HUES64 (cell line): ENCODE data around the gene DENND2D.

Experiments used
- H3K27ac ChIP-seq: 2 replicates; pipeline ENCODE4 v1.7.0; 2013; ENCODE audit warnings: low read depth, low read length, inconsistent platforms
- H3K27me3 ChIP-seq: 2 replicates; pipeline ENCODE4 v1.6.1; 2013; ENCODE audit warnings: mild to moderate bottlenecking, low read length; ENCODE audit not compliant: insufficient read depth
- H3K36me3 ChIP-seq: 2 replicates; pipeline ENCODE4 v1.6.1; 2013; ENCODE audit warnings: mild to moderate bottlenecking, low read length; ENCODE audit not compliant: insufficient read depth
- H3K4me1 ChIP-seq: 2 replicates; pipeline ENCODE4 v1.6.1; 2013; ENCODE audit warnings: mild to moderate bottlenecking, low read length, moderate library complexity; ENCODE audit not compliant: insufficient read depth
- H3K4me3 ChIP-seq: 2 replicates; pipeline ENCODE4 v1.5.1; 2013; ENCODE audit warnings: mild to moderate bottlenecking, low read length, moderate library complexity
- H3K9ac ChIP-seq: 2 replicates; pipeline ENCODE4 v1.6.1; 2013; ENCODE audit warnings: mild to moderate bottlenecking, low read depth, low read length
- H3K9me3 ChIP-seq: 2 replicates; pipeline ENCODE4 v1.6.1; 2013; ENCODE audit warnings: low read depth, low read length; ENCODE audit not compliant: insufficient read depth
- WGBS: fragments of 150-250, 120-280 bp; methylation state at CpG from one replicate; pipeline ENCODE4 v1.1.7; 2013; ENCODE audit warnings: missing lambda C conversion rate; 5-methylcytosine and 5-hydroxymethylcytosine counted together

Gene DENND2D

GRCh38 chr1:111162488-111162880 lies 38.0 kb downstream of the DENND2D start:
- H3K9ac ChIP-seq, result no peak overlapping the region

GRCh38 chr1:111161843-111162487 lies 38.5 kb downstream of the DENND2D start:
- Histone ChIP-seq H3K4me1 (no peaks in the 10 kb centered on the region), H3K9ac (no peak overlapping the region), H3K9me3 (no peaks in the 10 kb centered on the region), H3K27ac (no peak overlapping the region), H3K4me3 (no peak overlapping the region), H3K27me3 (no peaks in the 10 kb centered on the region), H3K36me3 (peaks cover 77% of the 10 kb centered on the region)
- 71% methylated on average over 1 of the region's 1 CpG for WGBS

More at GRCh38 chr1:111162488-111162880, 38.0 kb downstream of the DENND2D start:
- WGBS, result 95% methylated on average over 2 of the region's 2 CpGs
- H3K4me1 ChIP-seq, result no peaks in the 10 kb centered on the region
- no peak overlapping the region for H3K27ac ChIP-seq
- no peaks in the 10 kb centered on the region for H3K27me3 ChIP-seq
- H3K36me3 ChIP-seq, result peaks cover 77% of the 10 kb centered on the region
- H3K4me3 ChIP-seq, result no peak overlapping the region
- no peaks in the 10 kb centered on the region for H3K9me3 ChIP-seq

GRCh38 chr1:111157431-111157830 lies 43.0 kb downstream of the DENND2D start:
- no peaks in the 10 kb centered on the region for H3K27me3 ChIP-seq
- H3K4me3 ChIP-seq, result no peak overlapping the region
- 96% methylated on average over 1 of the region's 2 CpGs for WGBS
- no peak overlapping the region for H3K27ac ChIP-seq
- H3K4me1 ChIP-seq, result no peaks in the 10 kb centered on the region
- H3K9me3 ChIP-seq, result no peaks in the 10 kb centered on the region; the same call in 1 of the 2 replicates
- peaks cover 82% of the 10 kb centered on the region for H3K36me3 ChIP-seq
- no peak overlapping the region for H3K9ac ChIP-seq

- 96% methylated on average over 5 of the region's 5 CpGs for WGBS
- Histone ChIP-seq H3K4me3 (no peak overlapping the region), H3K9me3 (no peaks in the 10 kb centered on the region; the same call in 1 of the 2 replicates), H3K36me3 (peaks cover 77% of the 10 kb centered on the region), H3K27ac (no peak overlapping the region), H3K9ac (no peak overlapping the region), H3K27me3 (no peaks in the 10 kb centered on the region), H3K4me1 (no peaks in the 10 kb centered on the region)
Measured at GRCh38 chr1:111154021-111154999, 46.1 kb downstream of the DENND2D start.

- Histone ChIP-seq H3K27ac (no peak overlapping the region), H3K27me3 (no peaks in the 10 kb centered on the region), H3K4me1 (no peaks in the 10 kb centered on the region), H3K4me3 (no peak overlapping the region), H3K9ac (no peak overlapping the region), H3K36me3 (peaks cover 83% of the 10 kb centered on the region), H3K9me3 (no peaks in the 10 kb centered on the region; the same call in 1 of the 2 replicates)
- WGBS, result 98% methylated on average over 3 of the region's 3 CpGs
Measured at GRCh38 chr1:111151838-111152237, 48.6 kb downstream of the DENND2D start.

- Histone ChIP-seq H3K9ac (no peak overlapping the region), H3K27me3 (no peaks in the 10 kb centered on the region), H3K36me3 (peaks cover 57% of the 10 kb centered on the region), H3K27ac (no peak overlapping the region), H3K4me3 (no peak overlapping the region), H3K4me1 (no peaks in the 10 kb centered on the region), H3K9me3 (no peaks in the 10 kb centered on the region; the same call in 1 of the 2 replicates)
- 90% methylated on average over 1 of the region's 2 CpGs for WGBS
Measured at GRCh38 chr1:111148376-111148881, 52.0 kb downstream of the DENND2D start.

- no peaks in the 10 kb centered on the region for H3K27me3 ChIP-seq
- no peaks in the 10 kb centered on the region for H3K9me3 ChIP-seq
- no peak overlapping the region for H3K4me3 ChIP-seq
- H3K4me1 ChIP-seq, result no peaks in the 10 kb centered on the region
- no peak overlapping the region for H3K9ac ChIP-seq
- no peak overlapping the region for H3K27ac ChIP-seq
- WGBS, result 92% methylated on average over 3 of the region's 3 CpGs
- H3K36me3 ChIP-seq, result peaks cover 52% of the 10 kb centered on the region
Measured at GRCh38 chr1:111147948-111148347, 52.5 kb downstream of the DENND2D start.

GRCh38 chr1:111145963-111146768 lies 54.3 kb downstream of the DENND2D start:
- Histone ChIP-seq H3K36me3 (peaks cover 36% of the 10 kb centered on the region), H3K27ac (no peak overlapping the region), H3K4me3 (no peak overlapping the region), H3K27me3 (no peaks in the 10 kb centered on the region), H3K9me3 (no peaks in the 10 kb centered on the region), H3K4me1 (peaks cover 6% of the 10 kb centered on the region; the same call in 1 of the 2 replicates), H3K9ac (no peak overlapping the region)

- Histone ChIP-seq H3K36me3 (peaks cover 33% of the 10 kb centered on the region), H3K4me1 (peaks cover 9% of the 10 kb centered on the region; the same call in 1 of the 2 replicates), H3K27ac (no peak overlapping the region), H3K27me3 (no peaks in the 10 kb centered on the region), H3K9ac (no peak overlapping the region), H3K4me3 (no peak overlapping the region), H3K9me3 (no peaks in the 10 kb centered on the region)
- 94% methylated on average over 2 of the region's 2 CpGs for WGBS
Measured at GRCh38 chr1:111145542-111145941, 54.9 kb downstream of the DENND2D start.

- WGBS, result 90% methylated on average over 4 of the region's 5 CpGs
- Histone ChIP-seq H3K27ac (no peak overlapping the region), H3K4me1 (peaks cover 22% of the 10 kb centered on the region), H3K9me3 (no peaks in the 10 kb centered on the region), H3K9ac (no peak overlapping the region), H3K36me3 (peaks cover 10% of the 10 kb centered on the region), H3K4me3 (no peak overlapping the region), H3K27me3 (no peaks in the 10 kb centered on the region)
Measured at GRCh38 chr1:111142356-111142975, 58.0 kb downstream of the DENND2D start.
